ENCODE data around the gene CNTNAP3B. TPM values are rescaled to one million over a fixed set of nuclear protein-coding genes. Genes with fewer than 3 reads are reported as not detected.
"Not testable (repeated sequence)": the region's sequence is repeated elsewhere in the genome, so short reads cannot be mapped to it uniquely, and the experiment has no call there.

The CNTNAP3B gene
- total RNA-seq, 1 donor from 2014 or later, result 4.1 TPM

- H3K27me3 Mint-ChIP-seq (ENCODE audit: unreplicated experiment), result not testable (repeated sequence)
Observed at GRCh38 chr9:42053874-42054273, 75.4 kb downstream of the CNTNAP3B start.

DNA sequence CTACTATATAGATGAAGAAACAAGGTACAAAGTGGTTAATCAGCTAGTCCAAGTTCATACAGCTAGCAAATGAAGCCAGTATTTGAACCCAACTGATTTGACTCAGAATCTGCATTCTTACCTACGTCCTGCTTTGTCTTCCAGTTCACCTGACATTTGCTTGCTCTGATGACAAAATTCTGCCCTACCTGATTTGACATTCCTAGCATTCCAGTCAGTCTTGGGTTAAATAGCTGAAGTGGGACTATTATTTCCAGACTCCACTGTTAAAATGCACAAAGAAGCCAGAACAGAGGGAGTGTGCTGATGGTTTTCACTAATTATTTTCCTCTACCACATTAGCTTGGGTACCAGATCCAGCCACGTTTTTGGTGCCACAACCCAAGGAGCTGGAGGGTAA, 78.5 kb downstream of the CNTNAP3B start:
- H3K9me3 Mint-ChIP-seq (ENCODE audit: unreplicated experiment); H3K27ac Mint-ChIP-seq (ENCODE audit: unreplicated experiment); H3K27me3 Mint-ChIP-seq (ENCODE audit: unreplicated experiment); H3K4me3 Mint-ChIP-seq (ENCODE audit: unreplicated experiment); DNase-seq (ENCODE audit: low spot score); H3K36me3 Mint-ChIP-seq (ENCODE audit: low read depth, unreplicated experiment); H3K4me1 Mint-ChIP-seq (ENCODE audit: unreplicated experiment): not testable (repeated sequence)

More at GRCh38 chr9:42053874-42054273, 75.4 kb downstream of the CNTNAP3B start:
- not testable (repeated sequence) for H3K4me3 Mint-ChIP-seq (ENCODE audit: unreplicated experiment); H3K9me3 Mint-ChIP-seq (ENCODE audit: unreplicated experiment); H3K27ac Mint-ChIP-seq (ENCODE audit: unreplicated experiment); H3K36me3 Mint-ChIP-seq (ENCODE audit: low read depth, unreplicated experiment); H3K4me1 Mint-ChIP-seq (ENCODE audit: unreplicated experiment); DNase-seq (ENCODE audit: low spot score)

DNA sequence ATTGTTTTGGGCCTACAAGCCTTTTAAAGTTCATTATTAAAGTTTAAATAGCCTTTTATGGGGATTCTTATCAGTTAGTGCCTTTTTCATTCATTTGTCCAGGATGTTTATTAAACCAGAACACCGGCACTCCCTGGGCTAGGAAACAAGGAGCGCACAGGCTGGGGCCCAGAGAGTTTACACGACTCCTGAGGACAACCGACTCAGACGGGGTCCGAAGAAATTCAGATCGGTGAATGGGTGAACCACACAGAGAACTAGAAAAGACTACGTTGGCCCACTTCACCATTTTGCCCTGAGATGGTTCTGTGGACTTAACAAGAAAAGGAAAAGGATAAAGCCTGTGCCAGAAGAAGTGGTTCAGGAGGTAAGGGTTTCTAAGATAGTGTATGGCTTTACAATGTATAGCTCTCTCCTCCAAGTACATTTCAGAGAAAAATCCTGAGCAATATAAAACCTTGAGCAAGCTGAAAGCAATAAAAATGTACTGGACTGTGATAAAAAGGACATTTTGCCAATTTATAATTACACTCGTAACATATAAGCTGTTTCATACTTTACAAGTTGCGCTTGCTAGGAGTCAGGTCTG, 84.7 kb downstream of the CNTNAP3B start:
- not testable (repeated sequence) for DNase-seq (ENCODE audit: low spot score); H3K9me3 Mint-ChIP-seq (ENCODE audit: unreplicated experiment); H3K36me3 Mint-ChIP-seq (ENCODE audit: low read depth, unreplicated experiment); H3K27ac Mint-ChIP-seq (ENCODE audit: unreplicated experiment); H3K4me3 Mint-ChIP-seq (ENCODE audit: unreplicated experiment); H3K27me3 Mint-ChIP-seq (ENCODE audit: unreplicated experiment); H3K4me1 Mint-ChIP-seq (ENCODE audit: unreplicated experiment)

DNA sequence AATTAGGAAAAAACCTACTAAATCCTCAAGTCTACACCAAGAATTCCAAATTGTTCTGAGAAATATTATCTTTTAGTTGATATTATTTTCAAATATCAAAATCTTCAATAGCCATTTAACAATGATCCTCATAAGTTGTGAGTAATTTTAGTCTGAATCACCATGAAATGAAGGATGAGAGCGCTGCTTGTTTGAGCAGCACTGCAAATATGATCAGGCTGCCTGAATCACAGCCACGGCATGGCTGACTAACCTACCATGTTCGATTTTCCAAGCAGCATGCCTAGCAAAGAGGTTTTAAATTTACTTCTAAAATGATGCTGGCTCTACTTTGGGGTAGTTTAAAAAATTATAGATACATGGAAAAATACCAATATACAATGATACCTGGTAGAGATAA, 95.7 kb downstream of the CNTNAP3B start:
- not testable (repeated sequence) for H3K27ac Mint-ChIP-seq (ENCODE audit: unreplicated experiment); DNase-seq (ENCODE audit: low spot score); H3K4me3 Mint-ChIP-seq (ENCODE audit: unreplicated experiment); H3K36me3 Mint-ChIP-seq (ENCODE audit: low read depth, unreplicated experiment); H3K9me3 Mint-ChIP-seq (ENCODE audit: unreplicated experiment); H3K27me3 Mint-ChIP-seq (ENCODE audit: unreplicated experiment); H3K4me1 Mint-ChIP-seq (ENCODE audit: unreplicated experiment)

DNA sequence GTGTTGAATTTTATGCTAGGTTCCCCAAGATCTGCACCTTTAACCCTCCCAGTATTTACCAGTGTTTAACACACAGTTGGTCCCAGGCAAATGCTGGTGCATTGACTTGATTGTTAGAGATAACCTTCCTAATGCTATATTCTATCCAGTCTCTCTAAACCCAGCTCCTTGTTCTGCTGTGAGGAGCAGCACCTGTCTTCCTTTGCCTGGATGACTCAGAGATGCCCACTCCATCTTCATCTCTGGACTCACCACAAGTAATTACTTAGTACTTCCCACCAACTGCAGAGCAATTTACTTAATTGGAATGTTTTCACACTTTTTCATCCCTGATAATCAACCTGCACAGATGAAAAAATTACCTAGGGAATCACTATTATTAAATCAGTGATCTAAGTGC, 108.6 kb downstream of the CNTNAP3B start:
- H3K27me3 Mint-ChIP-seq (ENCODE audit: unreplicated experiment); H3K4me3 Mint-ChIP-seq (ENCODE audit: unreplicated experiment); H3K9me3 Mint-ChIP-seq (ENCODE audit: unreplicated experiment); H3K4me1 Mint-ChIP-seq (ENCODE audit: unreplicated experiment); H3K36me3 Mint-ChIP-seq (ENCODE audit: low read depth, unreplicated experiment); DNase-seq (ENCODE audit: low spot score); H3K27ac Mint-ChIP-seq (ENCODE audit: unreplicated experiment): not testable (repeated sequence)

DNA sequence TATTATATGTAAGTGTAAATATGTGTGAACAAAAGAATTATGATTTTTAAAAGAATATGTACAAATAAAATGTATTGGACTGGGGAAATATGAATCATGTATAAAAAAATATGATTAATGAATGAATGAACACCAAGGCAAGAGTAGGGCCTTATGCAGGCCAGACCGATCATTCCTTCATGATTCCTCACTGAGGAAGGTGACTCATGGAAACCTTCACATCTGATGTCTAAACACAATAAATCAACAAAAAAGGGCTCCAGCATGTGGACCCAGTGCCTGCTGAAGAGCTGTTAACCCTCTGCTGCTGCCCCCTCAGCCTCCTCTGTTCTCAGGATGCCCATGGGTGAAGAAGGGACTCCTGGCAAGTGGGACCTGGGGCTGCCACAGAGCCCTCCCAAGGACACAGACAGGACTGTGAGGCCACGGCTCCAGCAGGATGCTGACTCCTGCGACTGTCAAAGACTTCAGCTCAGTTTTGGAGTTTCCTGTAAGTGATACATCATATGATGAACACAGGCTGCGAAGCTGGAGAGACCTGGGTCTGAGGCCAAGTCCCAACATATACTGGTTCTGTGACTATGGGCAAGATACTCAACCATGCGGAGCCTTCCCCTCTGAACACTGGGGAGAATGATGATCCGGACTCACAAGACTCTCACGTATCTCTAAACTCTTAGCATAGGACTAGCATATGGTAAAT, 110.9 kb downstream of the CNTNAP3B start:
- H3K36me3 Mint-ChIP-seq (ENCODE audit: low read depth, unreplicated experiment); H3K9me3 Mint-ChIP-seq (ENCODE audit: unreplicated experiment); DNase-seq (ENCODE audit: low spot score); H3K27me3 Mint-ChIP-seq (ENCODE audit: unreplicated experiment); H3K4me1 Mint-ChIP-seq (ENCODE audit: unreplicated experiment); H3K27ac Mint-ChIP-seq (ENCODE audit: unreplicated experiment); H3K4me3 Mint-ChIP-seq (ENCODE audit: unreplicated experiment): not testable (repeated sequence)

- H3K9me3 Mint-ChIP-seq (ENCODE audit: unreplicated experiment); H3K27me3 Mint-ChIP-seq (ENCODE audit: unreplicated experiment); DNase-seq (ENCODE audit: low spot score); H3K27ac Mint-ChIP-seq (ENCODE audit: unreplicated experiment); H3K4me3 Mint-ChIP-seq (ENCODE audit: unreplicated experiment); H3K4me1 Mint-ChIP-seq (ENCODE audit: unreplicated experiment); H3K36me3 Mint-ChIP-seq (ENCODE audit: low read depth, unreplicated experiment): not testable (repeated sequence)
Observed at GRCh38 chr9:42014317-42014716, 114.9 kb downstream of the CNTNAP3B start.

DNA sequence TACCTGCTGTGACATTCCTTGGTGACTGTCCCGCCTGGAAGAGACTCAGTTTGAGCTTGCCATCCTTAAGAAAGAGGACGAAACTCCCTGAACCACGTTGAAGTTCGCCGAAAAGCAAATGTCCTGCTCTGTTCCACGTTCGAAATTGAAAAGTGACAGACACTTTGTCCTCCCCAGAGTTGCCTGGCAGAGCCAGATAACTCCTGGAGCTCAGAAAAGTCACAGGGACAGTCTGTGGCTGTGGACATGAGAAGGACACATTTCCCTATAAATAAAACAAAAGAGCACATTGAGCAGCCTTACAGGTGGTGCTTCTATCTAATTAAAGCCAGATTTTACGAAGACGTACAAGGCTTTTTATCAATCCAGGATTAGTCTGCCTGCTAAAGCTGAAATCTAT, 137.6 kb downstream of the CNTNAP3B start:
- H3K36me3 Mint-ChIP-seq (ENCODE audit: low read depth, unreplicated experiment); H3K4me1 Mint-ChIP-seq (ENCODE audit: unreplicated experiment); H3K9me3 Mint-ChIP-seq (ENCODE audit: unreplicated experiment): not testable (repeated sequence)

DNA sequence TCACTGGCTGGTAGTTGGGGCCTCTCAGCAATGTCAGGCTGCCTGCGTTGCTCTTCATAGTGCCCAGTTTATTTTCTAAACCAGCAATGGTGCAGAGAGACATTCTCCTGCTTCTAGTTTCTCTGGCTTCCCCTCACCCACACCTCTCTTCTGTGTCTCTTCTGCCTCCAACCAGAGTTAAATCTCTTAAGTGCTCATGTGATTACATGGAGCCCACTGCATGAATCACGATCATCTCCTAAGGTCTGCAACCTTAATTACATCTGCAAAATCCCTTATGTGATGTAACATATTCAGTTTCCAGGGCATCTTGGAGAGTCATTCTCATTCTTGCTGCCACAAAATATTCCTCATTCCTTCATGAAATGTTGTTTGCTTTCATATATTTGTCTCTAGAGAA, 149.0 kb downstream of the CNTNAP3B start:
- not testable (repeated sequence) for H3K27me3 Mint-ChIP-seq (ENCODE audit: unreplicated experiment); H3K27ac Mint-ChIP-seq (ENCODE audit: unreplicated experiment); H3K9me3 Mint-ChIP-seq (ENCODE audit: unreplicated experiment); H3K4me3 Mint-ChIP-seq (ENCODE audit: unreplicated experiment); H3K4me1 Mint-ChIP-seq (ENCODE audit: unreplicated experiment); DNase-seq (ENCODE audit: low spot score); H3K36me3 Mint-ChIP-seq (ENCODE audit: low read depth, unreplicated experiment)

More for the DNA sequence above, 137.6 kb downstream of the CNTNAP3B start:
- H3K27me3 Mint-ChIP-seq (ENCODE audit: unreplicated experiment); DNase-seq (ENCODE audit: low spot score); H3K4me3 Mint-ChIP-seq (ENCODE audit: unreplicated experiment); H3K27ac Mint-ChIP-seq (ENCODE audit: unreplicated experiment): not testable (repeated sequence)

- H3K27me3 Mint-ChIP-seq (ENCODE audit: unreplicated experiment); H3K27ac Mint-ChIP-seq (ENCODE audit: unreplicated experiment); H3K36me3 Mint-ChIP-seq (ENCODE audit: low read depth, unreplicated experiment); DNase-seq (ENCODE audit: low spot score); H3K4me3 Mint-ChIP-seq (ENCODE audit: unreplicated experiment); H3K4me1 Mint-ChIP-seq (ENCODE audit: unreplicated experiment); H3K9me3 Mint-ChIP-seq (ENCODE audit: unreplicated experiment): not testable (repeated sequence)
Observed at GRCh38 chr9:41977965-41978600, 151.1 kb downstream of the CNTNAP3B start.

- DNase-seq (ENCODE audit: low spot score); H3K27me3 Mint-ChIP-seq (ENCODE audit: unreplicated experiment); H3K9me3 Mint-ChIP-seq (ENCODE audit: unreplicated experiment); H3K4me3 Mint-ChIP-seq (ENCODE audit: unreplicated experiment); H3K4me1 Mint-ChIP-seq (ENCODE audit: unreplicated experiment); H3K36me3 Mint-ChIP-seq (ENCODE audit: low read depth, unreplicated experiment); H3K27ac Mint-ChIP-seq (ENCODE audit: unreplicated experiment): not testable (repeated sequence)
Observed at GRCh38 chr9:41974906-41975305, 154.3 kb downstream of the CNTNAP3B start.

DNA sequence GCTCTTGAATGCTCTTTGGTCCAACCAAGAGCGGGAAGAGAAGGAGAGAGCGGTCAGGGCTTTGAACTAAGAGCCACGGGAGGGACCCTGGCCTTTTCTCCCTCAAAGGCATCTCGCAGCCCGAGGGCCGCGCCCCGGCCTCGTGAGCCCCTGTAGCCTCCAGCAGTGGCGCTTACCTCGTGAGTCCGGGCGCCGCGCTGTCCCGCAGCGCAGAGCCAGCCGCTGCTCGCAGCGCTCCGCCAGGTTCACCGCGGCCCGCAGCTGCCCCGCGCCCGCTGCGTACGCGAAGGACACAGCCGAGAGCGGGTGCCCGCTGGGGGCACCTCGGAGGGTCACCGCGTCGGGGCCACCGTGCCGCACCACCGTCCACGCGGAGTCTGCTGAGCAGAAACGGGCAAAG, 176.2 kb downstream of the CNTNAP3B start:
- not testable (repeated sequence) for H3K27ac Mint-ChIP-seq (ENCODE audit: unreplicated experiment); H3K9me3 Mint-ChIP-seq (ENCODE audit: unreplicated experiment); H3K4me3 Mint-ChIP-seq (ENCODE audit: unreplicated experiment); H3K36me3 Mint-ChIP-seq (ENCODE audit: low read depth, unreplicated experiment); H3K4me1 Mint-ChIP-seq (ENCODE audit: unreplicated experiment); H3K27me3 Mint-ChIP-seq (ENCODE audit: unreplicated experiment); DNase-seq (ENCODE audit: low spot score)

Measured in endothelial cell (in vitro differentiated cells).